Activated T-helper 2 cell treated with anti-CD3 and anti-CD28 coated beads, Interferon-gamma antibody, Interleukin-2, Interleukin-4, amounts not matched to agents 10 μg/mL and 5 μg/mL and 100 μg/mL, durations not matched to agents 14 hours and 24 hours and 36 hours (primary cell): ENCODE results near the gene ETV1. TPM values are rescaled to one million over a fixed set of nuclear protein-coding genes. Genes with fewer than 3 reads are reported as not detected.

Experiments used
- DNase-seq: peaks from one replicate; pipeline ENCODE4 v3.0.0; 2021; ENCODE audit warnings: low spot score
- H3K27ac Mint-ChIP-seq: one replicate; pipeline ENCODE4 v1.8.0; 2021; ENCODE audit warnings: mixed read lengths
- H3K27me3 Mint-ChIP-seq: one replicate; pipeline ENCODE4 v1.8.0; 2021; ENCODE audit warnings: low read depth, mixed read lengths
- H3K36me3 Mint-ChIP-seq: one replicate; pipeline ENCODE4 v1.8.0; 2021; ENCODE audit warnings: low read depth, mixed read lengths
- H3K4me1 Mint-ChIP-seq: one replicate; pipeline ENCODE4 v1.8.0; 2021; ENCODE audit warnings: low read depth, mixed read lengths
- H3K4me3 Mint-ChIP-seq: one replicate; pipeline ENCODE4 v1.8.0; 2021; ENCODE audit warnings: low read depth, mild to moderate bottlenecking, moderate library complexity, mixed read lengths
- H3K9me3 Mint-ChIP-seq: one replicate; pipeline ENCODE4 v1.8.0; 2021; ENCODE audit warnings: mixed read lengths
- intact Hi-C: fragments of 100-400 bp; cut with micrococcal nuclease; formaldehyde crosslinking; loops from one replicate; pipeline ENCODE4 v1.15.1; 2023
- total RNA-seq: library from RNA; stranded (reverse); gene quantifications from 2 replicates; pipeline ENCODE4 v1.2.3, GENCODE V29; 2022

The ETV1 gene
- total RNA-seq, 1 donor from 2014 or later = 0.05 TPM

- Mint-ChIP-seq H3K4me3 (no peak overlapping the region), H3K4me1 (peaks cover 1% of the 10 kb centered on the region), H3K27me3 (peaks cover 2% of the 10 kb centered on the region)
Measured at GRCh38 chr7:13982940-13983677, 6.4 kb downstream of the ETV1 start.

GRCh38 chr7:13981070-13981469 lies 8.4 kb downstream of the ETV1 start:
- intact Hi-C loops = no loop called here
- H3K36me3 Mint-ChIP-seq = no peaks in the 10 kb centered on the region
- peaks cover 2% of the 10 kb centered on the region for H3K27me3 Mint-ChIP-seq
- H3K4me3 Mint-ChIP-seq = no peak overlapping the region
- H3K4me1 Mint-ChIP-seq = peaks cover 1% of the 10 kb centered on the region
- DNase-seq = no peak
- H3K27ac Mint-ChIP-seq = no peak overlapping the region
- no peaks in the 10 kb centered on the region for H3K9me3 Mint-ChIP-seq

More at GRCh38 chr7:13982940-13983677, 6.4 kb downstream of the ETV1 start:
- Mint-ChIP-seq H3K9me3 (no peaks in the 10 kb centered on the region), H3K27ac (no peak overlapping the region), H3K36me3 (no peaks in the 10 kb centered on the region)
- DNase-seq = no peak
- intact Hi-C loops = no loop called here

GRCh38 chr7:13980474-13980873 lies 9.0 kb downstream of the ETV1 start:
- no peak overlapping the region for H3K27ac Mint-ChIP-seq
- no peaks in the 10 kb centered on the region for H3K27me3 Mint-ChIP-seq
- H3K9me3 Mint-ChIP-seq = no peaks in the 10 kb centered on the region
- no peak overlapping the region for H3K4me3 Mint-ChIP-seq
- no peaks in the 10 kb centered on the region for H3K36me3 Mint-ChIP-seq
- intact Hi-C loops = no loop called here
- DNase-seq = no peak
- H3K4me1 Mint-ChIP-seq = peaks cover 1% of the 10 kb centered on the region

GRCh38 chr7:13979671-13980435 lies 9.6 kb downstream of the ETV1 start:
- peaks cover 1% of the 10 kb centered on the region for H3K4me1 Mint-ChIP-seq
- no peak for DNase-seq
- intact Hi-C loops = no loop called here
- no peaks in the 10 kb centered on the region for H3K27me3 Mint-ChIP-seq
- no peak overlapping the region for H3K4me3 Mint-ChIP-seq
- H3K27ac Mint-ChIP-seq = no peak overlapping the region
- no peaks in the 10 kb centered on the region for H3K36me3 Mint-ChIP-seq
- no peaks in the 10 kb centered on the region for H3K9me3 Mint-ChIP-seq

- no peak overlapping the region for H3K4me3 Mint-ChIP-seq
- intact Hi-C loops = no loop called here
- H3K9me3 Mint-ChIP-seq = no peaks in the 10 kb centered on the region
- no peak for DNase-seq
- no peaks in the 10 kb centered on the region for H3K27me3 Mint-ChIP-seq
- H3K36me3 Mint-ChIP-seq = no peaks in the 10 kb centered on the region
- no peaks in the 10 kb centered on the region for H3K4me1 Mint-ChIP-seq
- no peak overlapping the region for H3K27ac Mint-ChIP-seq
Measured at GRCh38 chr7:13976594-13976993, 12.9 kb downstream of the ETV1 start.

- no peaks in the 10 kb centered on the region for H3K4me1 Mint-ChIP-seq
- no peaks in the 10 kb centered on the region for H3K27me3 Mint-ChIP-seq
- no peak for DNase-seq
- no peak overlapping the region for H3K27ac Mint-ChIP-seq
- intact Hi-C loops = no loop called here
- no peaks in the 10 kb centered on the region for H3K36me3 Mint-ChIP-seq
- H3K4me3 Mint-ChIP-seq = no peak overlapping the region
- H3K9me3 Mint-ChIP-seq = no peaks in the 10 kb centered on the region
Measured at GRCh38 chr7:13965077-13965476, 24.4 kb downstream of the ETV1 start.

GRCh38 chr7:13963925-13964324 lies 25.5 kb downstream of the ETV1 start:
- H3K27ac Mint-ChIP-seq = no peak overlapping the region
- DNase-seq = no peak
- H3K4me1 Mint-ChIP-seq = no peaks in the 10 kb centered on the region
- H3K9me3 Mint-ChIP-seq = no peaks in the 10 kb centered on the region
- H3K36me3 Mint-ChIP-seq = no peaks in the 10 kb centered on the region
- H3K4me3 Mint-ChIP-seq = no peak overlapping the region
- intact Hi-C loops = no loop called here
- H3K27me3 Mint-ChIP-seq = no peaks in the 10 kb centered on the region

GRCh38 chr7:13955494-13955893 lies 34.0 kb downstream of the ETV1 start:
- Mint-ChIP-seq H3K4me1 (no peaks in the 10 kb centered on the region), H3K27ac (no peak overlapping the region), H3K9me3 (no peaks in the 10 kb centered on the region), H3K27me3 (no peaks in the 10 kb centered on the region), H3K4me3 (no peak overlapping the region), H3K36me3 (no peaks in the 10 kb centered on the region)
- intact Hi-C loops = no loop called here
- DNase-seq = no peak

GRCh38 chr7:13953368-13953767 lies 36.1 kb downstream of the ETV1 start:
- Mint-ChIP-seq H3K4me3 (no peak overlapping the region), H3K36me3 (no peaks in the 10 kb centered on the region), H3K9me3 (no peaks in the 10 kb centered on the region), H3K4me1 (no peaks in the 10 kb centered on the region), H3K27ac (no peak overlapping the region), H3K27me3 (no peaks in the 10 kb centered on the region)
- no peak for DNase-seq
- intact Hi-C loops = no loop called here

GRCh38 chr7:13952921-13953320 lies 36.5 kb downstream of the ETV1 start:
- no peak overlapping the region for H3K4me3 Mint-ChIP-seq
- no peaks in the 10 kb centered on the region for H3K27me3 Mint-ChIP-seq
- no peak for DNase-seq
- intact Hi-C loops = no loop called here
- no peaks in the 10 kb centered on the region for H3K9me3 Mint-ChIP-seq
- no peak overlapping the region for H3K27ac Mint-ChIP-seq
- no peaks in the 10 kb centered on the region for H3K4me1 Mint-ChIP-seq
- H3K36me3 Mint-ChIP-seq = no peaks in the 10 kb centered on the region

- H3K9me3 Mint-ChIP-seq = peaks cover 2% of the 10 kb centered on the region
- DNase-seq = no peak
- no peaks in the 10 kb centered on the region for H3K4me1 Mint-ChIP-seq
- intact Hi-C loops = no loop called here
- no peak overlapping the region for H3K4me3 Mint-ChIP-seq
- no peak overlapping the region for H3K27ac Mint-ChIP-seq
- no peaks in the 10 kb centered on the region for H3K36me3 Mint-ChIP-seq
- no peaks in the 10 kb centered on the region for H3K27me3 Mint-ChIP-seq
Measured at GRCh38 chr7:13949939-13950338, 39.5 kb downstream of the ETV1 start.

- intact Hi-C loops = no loop called here
- H3K9me3 Mint-ChIP-seq = peaks cover 2% of the 10 kb centered on the region
- no peak overlapping the region for H3K27ac Mint-ChIP-seq
- no peak overlapping the region for H3K4me3 Mint-ChIP-seq
- no peaks in the 10 kb centered on the region for H3K4me1 Mint-ChIP-seq
- no peak for DNase-seq
- H3K36me3 Mint-ChIP-seq = no peaks in the 10 kb centered on the region
- H3K27me3 Mint-ChIP-seq = no peaks in the 10 kb centered on the region
Measured at GRCh38 chr7:13949445-13949844, 40.0 kb downstream of the ETV1 start.

- no peak overlapping the region for H3K27ac Mint-ChIP-seq
- H3K4me1 Mint-ChIP-seq = no peaks in the 10 kb centered on the region
- intact Hi-C loops = no loop called here
- H3K9me3 Mint-ChIP-seq = peaks cover 8% of the 10 kb centered on the region
- no peaks in the 10 kb centered on the region for H3K36me3 Mint-ChIP-seq
- no peaks in the 10 kb centered on the region for H3K27me3 Mint-ChIP-seq
- no peak for DNase-seq
- no peak overlapping the region for H3K4me3 Mint-ChIP-seq
Measured at GRCh38 chr7:13948019-13948801, 41.3 kb downstream of the ETV1 start.
